Measurements from ENCODE around the gene PEX6. TPM values are rescaled to one million over a fixed set of nuclear protein-coding genes. Genes with fewer than 3 reads are reported as not detected.
"Not testable (repeated sequence)": the region's sequence is repeated elsewhere in the genome, so short reads cannot be mapped to it uniquely, and the experiment has no call there.

Gene PEX6
- total RNA-seq, 1 donor from 2014 or later: 17.0 TPM

DNA sequence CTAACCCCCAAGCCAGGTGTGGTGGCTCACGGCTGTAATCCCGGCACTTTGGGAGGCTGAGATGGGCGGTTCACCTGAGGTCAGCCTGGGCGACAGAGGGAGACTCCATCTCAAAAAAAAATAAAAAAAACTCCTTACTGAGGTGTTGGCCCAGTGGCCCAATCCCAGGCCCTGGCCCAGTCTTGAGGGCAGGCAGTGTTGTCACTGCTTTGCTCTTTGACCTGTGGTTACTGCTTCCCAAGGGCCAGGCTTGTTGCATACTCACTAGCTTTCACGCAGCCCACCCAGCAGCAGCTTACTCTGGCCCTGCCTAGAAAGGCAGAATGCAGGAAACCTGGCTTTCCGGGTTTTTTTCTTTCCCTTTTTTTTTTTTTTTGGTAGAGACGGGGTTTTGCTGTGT lies 36.5 kb downstream of the PEX6 start:
- peak; percentile 27 for DNase-seq (ENCODE audit: low spot score)
- H3K27ac Mint-ChIP-seq (ENCODE audit: unreplicated experiment): no peak overlapping the region
- no peaks in the 10 kb centered on the region for H3K4me1 Mint-ChIP-seq (ENCODE audit: low read depth)
- no peaks in the 10 kb centered on the region for H3K27me3 Mint-ChIP-seq (ENCODE audit: low read depth)
- TF ChIP-seq, protein P1, sequence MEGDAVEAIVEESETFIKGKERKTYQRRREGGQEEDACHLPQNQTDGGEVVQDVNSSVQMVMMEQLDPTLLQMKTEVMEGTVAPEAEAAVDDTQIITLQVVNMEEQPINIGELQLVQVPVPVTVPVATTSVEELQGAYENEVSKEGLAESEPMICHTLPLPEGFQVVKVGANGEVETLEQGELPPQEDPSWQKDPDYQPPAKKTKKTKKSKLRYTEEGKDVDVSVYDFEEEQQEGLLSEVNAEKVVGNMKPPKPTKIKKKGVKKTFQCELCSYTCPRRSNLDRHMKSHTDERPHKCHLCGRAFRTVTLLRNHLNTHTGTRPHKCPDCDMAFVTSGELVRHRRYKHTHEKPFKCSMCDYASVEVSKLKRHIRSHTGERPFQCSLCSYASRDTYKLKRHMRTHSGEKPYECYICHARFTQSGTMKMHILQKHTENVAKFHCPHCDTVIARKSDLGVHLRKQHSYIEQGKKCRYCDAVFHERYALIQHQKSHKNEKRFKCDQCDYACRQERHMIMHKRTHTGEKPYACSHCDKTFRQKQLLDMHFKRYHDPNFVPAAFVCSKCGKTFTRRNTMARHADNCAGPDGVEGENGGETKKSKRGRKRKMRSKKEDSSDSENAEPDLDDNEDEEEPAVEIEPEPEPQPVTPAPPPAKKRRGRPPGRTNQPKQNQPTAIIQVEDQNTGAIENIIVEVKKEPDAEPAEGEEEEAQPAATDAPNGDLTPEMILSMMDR (IDR thresholded peaks at IDR 0.05): no peak
- no peaks in the 10 kb centered on the region for H3K9me3 Mint-ChIP-seq (ENCODE audit: low read depth)
- no peak overlapping the region for H3K4me3 Mint-ChIP-seq (ENCODE audit: unreplicated experiment)
- peaks cover 11% of the 10 kb centered on the region for H3K36me3 Mint-ChIP-seq (ENCODE audit: low read depth)

GRCh38 chr6:42941356-42941755 lies 37.6 kb downstream of the PEX6 start:
- not testable (repeated sequence) for H3K27me3 Mint-ChIP-seq (ENCODE audit: low read depth); DNase-seq (ENCODE audit: low spot score); H3K9me3 Mint-ChIP-seq (ENCODE audit: low read depth); H3K4me3 Mint-ChIP-seq (ENCODE audit: unreplicated experiment); H3K27ac Mint-ChIP-seq (ENCODE audit: unreplicated experiment); H3K4me1 Mint-ChIP-seq (ENCODE audit: low read depth)
- peaks cover 14% of the 10 kb centered on the region for H3K36me3 Mint-ChIP-seq (ENCODE audit: low read depth)

DNA sequence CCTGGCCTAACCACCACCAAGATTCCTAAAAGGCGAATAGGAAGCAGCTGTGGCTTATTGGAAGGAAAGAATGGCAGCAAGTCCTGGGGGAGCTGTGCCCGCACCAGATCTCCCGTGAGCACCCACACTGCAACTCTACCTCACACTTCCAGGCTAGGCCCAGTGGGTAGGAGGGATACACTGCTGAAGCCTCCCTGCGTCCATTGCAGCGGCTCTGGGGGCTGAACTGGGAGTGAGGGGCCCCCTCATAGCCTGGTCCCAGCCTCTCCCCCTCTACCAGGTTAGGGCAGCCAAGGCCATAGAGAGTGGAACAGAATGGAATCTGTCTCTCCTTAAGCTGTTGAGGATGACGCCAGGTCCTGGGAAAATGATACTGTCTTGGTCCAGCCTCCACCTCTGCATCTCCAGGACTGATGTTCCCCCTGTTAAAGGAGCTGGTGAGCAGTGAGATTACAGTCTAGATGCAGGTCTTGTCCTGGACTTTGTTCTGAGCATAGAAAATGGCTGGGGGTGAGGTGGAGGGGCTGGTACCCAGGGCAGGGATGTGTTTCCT lies 38.4 kb downstream of the PEX6 start:
- Mint-ChIP-seq H3K36me3 (ENCODE audit: low read depth) (peaks cover 15% of the 10 kb centered on the region), H3K4me1 (ENCODE audit: low read depth) (no peaks in the 10 kb centered on the region), H3K9me3 (ENCODE audit: low read depth) (no peaks in the 10 kb centered on the region), H3K27ac (ENCODE audit: unreplicated experiment) (no peak overlapping the region), H3K27me3 (ENCODE audit: low read depth) (no peaks in the 10 kb centered on the region), H3K4me3 (ENCODE audit: unreplicated experiment) (no peak overlapping the region)
- no peak for DNase-seq (ENCODE audit: low spot score)
- TF ChIP-seq, protein P1 (IDR thresholded peaks at IDR 0.05): no peak

DNA sequence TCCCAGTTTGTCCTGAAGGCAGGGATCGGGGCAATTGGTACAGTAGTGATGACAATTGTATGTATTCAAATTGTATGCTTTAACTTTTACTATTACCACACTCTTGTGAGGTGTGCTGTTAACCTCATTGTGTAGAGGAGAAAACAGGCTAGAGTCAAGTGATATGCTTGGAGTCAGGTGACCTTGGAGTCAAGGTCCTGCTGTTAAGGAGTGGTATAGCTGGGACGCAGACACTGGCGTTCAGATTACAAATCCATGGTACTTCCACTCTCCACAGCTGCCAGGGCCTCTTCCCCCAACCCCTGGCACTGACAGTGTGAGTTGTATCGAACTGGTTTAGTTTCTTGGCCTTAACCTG lies 39.2 kb downstream of the PEX6 start:
- Mint-ChIP-seq H3K4me3 (ENCODE audit: unreplicated experiment) (no peak overlapping the region), H3K27me3 (ENCODE audit: low read depth) (no peaks in the 10 kb centered on the region), H3K9me3 (ENCODE audit: low read depth) (no peaks in the 10 kb centered on the region), H3K27ac (ENCODE audit: unreplicated experiment) (no peak overlapping the region), H3K36me3 (ENCODE audit: low read depth) (peaks cover 18% of the 10 kb centered on the region), H3K4me1 (ENCODE audit: low read depth) (no peaks in the 10 kb centered on the region)
- TF ChIP-seq, protein P1 (IDR thresholded peaks at IDR 0.05): no peak
- no peak for DNase-seq (ENCODE audit: low spot score)

- Mint-ChIP-seq H3K4me1 (ENCODE audit: low read depth) (no peaks in the 10 kb centered on the region), H3K27me3 (ENCODE audit: low read depth) (no peaks in the 10 kb centered on the region), H3K36me3 (ENCODE audit: low read depth) (peaks cover 17% of the 10 kb centered on the region), H3K4me3 (ENCODE audit: unreplicated experiment) (no peak overlapping the region), H3K9me3 (ENCODE audit: low read depth) (no peaks in the 10 kb centered on the region), H3K27ac (ENCODE audit: unreplicated experiment) (no peak overlapping the region)
- TF ChIP-seq, protein P1 (IDR thresholded peaks at IDR 0.05): no peak
- DNase-seq (ENCODE audit: low spot score): no peak
Observed at GRCh38 chr6:42938987-42939809, 39.8 kb downstream of the PEX6 start.

DNA sequence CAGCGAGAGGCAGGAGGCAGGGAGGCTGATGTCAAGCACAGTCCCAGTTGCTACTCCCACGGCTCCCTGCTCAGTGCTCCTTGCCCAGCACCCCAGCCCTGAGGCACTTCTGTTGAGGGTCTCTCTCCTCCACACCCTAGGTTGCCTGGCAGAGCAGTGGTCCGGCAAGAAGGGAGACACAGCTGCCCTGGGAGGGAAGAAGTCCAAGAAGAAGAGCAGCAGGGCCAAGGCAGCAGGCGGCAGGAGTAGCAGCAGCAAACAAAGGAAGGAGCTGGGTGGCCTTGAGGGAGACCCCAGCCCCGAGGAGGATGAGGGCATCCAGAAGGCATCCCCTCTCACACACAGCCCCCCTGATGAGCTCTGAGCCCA lies 40.6 kb downstream of the PEX6 start:
- Mint-ChIP-seq H3K4me3 (ENCODE audit: unreplicated experiment) (no peak overlapping the region), H3K36me3 (ENCODE audit: low read depth) (peaks cover 14% of the 10 kb centered on the region), H3K27ac (ENCODE audit: unreplicated experiment) (no peak overlapping the region), H3K27me3 (ENCODE audit: low read depth) (no peaks in the 10 kb centered on the region), H3K9me3 (ENCODE audit: low read depth) (no peaks in the 10 kb centered on the region), H3K4me1 (ENCODE audit: low read depth) (no peaks in the 10 kb centered on the region)
- no peak for DNase-seq (ENCODE audit: low spot score)
- TF ChIP-seq, protein P1 (IDR thresholded peaks at IDR 0.05): no peak

All from chondrocyte (in vitro differentiated cells).